GM10266 (cell line): ENCODE results near the gene CDH26.

Experiments
- DNase-seq: peaks from one replicate; pipeline ENCODE4 v3.0.0; 2012; ENCODE audit errors: extremely low spot score
- CTCF ChIP-seq: IDR thresholded peaks from 2 replicates; pipeline ENCODE4 v1.5.1; 2012; ENCODE audit warnings: mild to moderate bottlenecking, low read depth; ENCODE audit not compliant: control insufficient read depth, insufficient read depth; ENCODE audit errors: missing control alignments

Gene CDH26

GRCh38 chr20:59925899-59926298 lies 32.3 kb upstream of the CDH26 start:
- TF ChIP-seq CTCF = no peak
- no peak for DNase-seq

- TF ChIP-seq CTCF = no peak
- no peak for DNase-seq
Measured at GRCh38 chr20:59931511-59932312, 26.5 kb upstream of the CDH26 start.

GRCh38 chr20:59932616-59933295 lies 25.5 kb upstream of the CDH26 start:
- no peak for TF ChIP-seq CTCF
- no peak for DNase-seq

- no peak for DNase-seq
- no peak for TF ChIP-seq CTCF
Measured at GRCh38 chr20:59933296-59933848, 24.9 kb upstream of the CDH26 start, which contains the start of gene SYCP2. Gene SYCP2, minus strand, starts transcription at chr20:59933637. Its CDS starts 11,224 bp downstream, at chr20:59922413.

GRCh38 chr20:59933849-59934585 lies 24.2 kb upstream of the CDH26 start:
- DNase-seq = peak; percentile 91
- TF ChIP-seq CTCF = peak; percentile 94

- no peak for TF ChIP-seq CTCF
- DNase-seq = no peak
Measured at GRCh38 chr20:59935457-59936185, 22.6 kb upstream of the CDH26 start.
